NCI-H1105 (cell line): Measurements from ENCODE around the gene EPB41L1.

Experiments
- DNase-seq: peaks from one replicate; lab custom pipeline; 2025; lab: John Stamatoyannopoulos, UW

EPB41L1 gene

GRCh38 chr20:36281785-36282380, 127.3 kb downstream of the EPB41L1 start:
- no peak for DNase-seq
